ENCODE results near the gene ZFAND4.

ZFAND4 gene

DNA sequence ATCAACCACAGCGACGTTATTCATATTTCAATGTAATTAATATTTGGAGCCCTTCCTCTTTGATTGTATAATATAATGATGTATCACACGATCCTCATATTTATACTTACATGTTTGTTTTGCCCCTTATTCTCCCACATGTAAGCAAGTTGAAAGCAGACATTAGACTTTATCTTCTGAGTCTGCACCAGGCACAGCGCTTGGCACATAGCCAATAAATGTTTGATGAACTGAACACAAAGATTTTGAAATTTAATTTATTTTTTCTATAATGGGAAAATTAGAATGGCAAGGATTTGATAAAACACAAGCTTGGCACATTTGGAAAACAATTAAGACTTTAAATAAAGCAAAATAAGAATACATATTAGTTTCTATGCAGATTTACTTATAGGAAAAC lies 31.6 kb downstream of the ZFAND4 start:
- ATAC-seq: no peak
- TF ChIP-seq ESRRG (CRISPR knock-in tag; IDR thresholded peaks at IDR 0.05) (no peak), SNAI2 (CRISPR knock-in tag; IDR thresholded peaks at IDR 0.05) (no peak), BACH2 (CRISPR knock-in tag; IDR thresholded peaks at IDR 0.05; ENCODE audit: borderline replicate concordance) (no peak), ARNTL (CRISPR knock-in tag; IDR thresholded peaks at IDR 0.05; ENCODE audit: borderline replicate concordance, low read depth) (no peak), ZC3H10 (CRISPR knock-in tag; IDR thresholded peaks at IDR 0.05) (no peak), ZNF70 (CRISPR knock-in tag; IDR thresholded peaks at IDR 0.05) (no peak), ZNF8 (CRISPR knock-in tag; IDR thresholded peaks at IDR 0.05) (no peak), ZFP30 (CRISPR knock-in tag; IDR thresholded peaks at IDR 0.05) (no peak), OSR1 (CRISPR knock-in tag; IDR thresholded peaks at IDR 0.05) (no peak), GLIS3 (CRISPR knock-in tag; IDR thresholded peaks at IDR 0.05) (no peak), RARB (CRISPR knock-in tag; IDR thresholded peaks at IDR 0.05) (no peak)
- TF ChIP-seq, protein P1, sequence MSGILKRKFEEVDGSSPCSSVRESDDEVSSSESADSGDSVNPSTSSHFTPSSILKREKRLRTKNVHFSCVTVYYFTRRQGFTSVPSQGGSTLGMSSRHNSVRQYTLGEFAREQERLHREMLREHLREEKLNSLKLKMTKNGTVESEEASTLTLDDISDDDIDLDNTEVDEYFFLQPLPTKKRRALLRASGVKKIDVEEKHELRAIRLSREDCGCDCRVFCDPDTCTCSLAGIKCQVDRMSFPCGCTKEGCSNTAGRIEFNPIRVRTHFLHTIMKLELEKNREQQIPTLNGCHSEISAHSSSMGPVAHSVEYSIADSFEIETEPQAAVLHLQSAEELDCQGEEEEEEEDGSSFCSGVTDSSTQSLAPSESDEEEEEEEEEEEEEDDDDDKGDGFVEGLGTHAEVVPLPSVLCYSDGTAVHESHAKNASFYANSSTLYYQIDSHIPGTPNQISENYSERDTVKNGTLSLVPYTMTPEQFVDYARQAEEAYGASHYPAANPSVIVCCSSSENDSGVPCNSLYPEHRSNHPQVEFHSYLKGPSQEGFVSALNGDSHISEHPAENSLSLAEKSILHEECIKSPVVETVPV (CRISPR knock-in tag; IDR thresholded peaks at IDR 0.05): no peak
- TF ChIP-seq, protein P2, sequence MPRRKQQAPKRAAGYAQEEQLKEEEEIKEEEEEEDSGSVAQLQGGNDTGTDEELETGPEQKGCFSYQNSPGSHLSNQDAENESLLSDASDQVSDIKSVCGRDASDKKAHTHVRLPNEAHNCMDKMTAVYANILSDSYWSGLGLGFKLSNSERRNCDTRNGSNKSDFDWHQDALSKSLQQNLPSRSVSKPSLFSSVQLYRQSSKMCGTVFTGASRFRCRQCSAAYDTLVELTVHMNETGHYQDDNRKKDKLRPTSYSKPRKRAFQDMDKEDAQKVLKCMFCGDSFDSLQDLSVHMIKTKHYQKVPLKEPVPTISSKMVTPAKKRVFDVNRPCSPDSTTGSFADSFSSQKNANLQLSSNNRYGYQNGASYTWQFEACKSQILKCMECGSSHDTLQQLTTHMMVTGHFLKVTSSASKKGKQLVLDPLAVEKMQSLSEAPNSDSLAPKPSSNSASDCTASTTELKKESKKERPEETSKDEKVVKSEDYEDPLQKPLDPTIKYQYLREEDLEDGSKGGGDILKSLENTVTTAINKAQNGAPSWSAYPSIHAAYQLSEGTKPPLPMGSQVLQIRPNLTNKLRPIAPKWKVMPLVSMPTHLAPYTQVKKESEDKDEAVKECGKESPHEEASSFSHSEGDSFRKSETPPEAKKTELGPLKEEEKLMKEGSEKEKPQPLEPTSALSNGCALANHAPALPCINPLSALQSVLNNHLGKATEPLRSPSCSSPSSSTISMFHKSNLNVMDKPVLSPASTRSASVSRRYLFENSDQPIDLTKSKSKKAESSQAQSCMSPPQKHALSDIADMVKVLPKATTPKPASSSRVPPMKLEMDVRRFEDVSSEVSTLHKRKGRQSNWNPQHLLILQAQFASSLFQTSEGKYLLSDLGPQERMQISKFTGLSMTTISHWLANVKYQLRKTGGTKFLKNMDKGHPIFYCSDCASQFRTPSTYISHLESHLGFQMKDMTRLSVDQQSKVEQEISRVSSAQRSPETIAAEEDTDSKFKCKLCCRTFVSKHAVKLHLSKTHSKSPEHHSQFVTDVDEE (CRISPR knock-in tag; IDR thresholded peaks at IDR 0.05): no peak

DNA sequence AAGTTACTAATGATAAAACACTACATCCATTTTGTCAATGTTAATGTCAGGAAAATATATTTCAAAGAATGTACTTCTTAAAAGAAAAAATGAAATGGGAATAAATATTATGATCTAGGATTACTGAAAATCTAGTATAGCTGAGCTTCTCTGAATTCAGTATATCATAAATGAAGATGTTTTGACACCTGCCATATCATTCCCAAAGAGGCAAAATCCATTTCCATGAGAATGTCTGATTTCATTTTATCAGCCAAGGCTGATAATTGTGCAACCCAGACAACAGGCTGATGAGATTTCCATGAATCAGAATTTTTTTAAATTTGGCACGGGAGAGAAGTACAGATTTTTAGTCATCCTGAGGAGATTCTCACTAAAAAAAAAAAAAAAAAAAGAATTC lies 32.5 kb downstream of the ZFAND4 start:
- no peak for ATAC-seq
- TF ChIP-seq GLIS3 (CRISPR knock-in tag; IDR thresholded peaks at IDR 0.05) (no peak), ZFP3 (CRISPR knock-in tag; IDR thresholded peaks at IDR 0.05) (no peak), ARNTL (CRISPR knock-in tag; IDR thresholded peaks at IDR 0.05; ENCODE audit: borderline replicate concordance, low read depth) (no peak), TOX (CRISPR knock-in tag; IDR thresholded peaks at IDR 0.05; ENCODE audit: borderline replicate concordance) (no peak), TCF4 (CRISPR knock-in tag; IDR thresholded peaks at IDR 0.05; ENCODE audit: borderline replicate concordance) (no peak), BACH2 (CRISPR knock-in tag; IDR thresholded peaks at IDR 0.05; ENCODE audit: borderline replicate concordance) (no peak), ZFP30 (CRISPR knock-in tag; IDR thresholded peaks at IDR 0.05) (no peak), CSDC2 (CRISPR knock-in tag; IDR thresholded peaks at IDR 0.05) (no peak), ZNF8 (CRISPR knock-in tag; IDR thresholded peaks at IDR 0.05) (no peak), RARB (CRISPR knock-in tag; IDR thresholded peaks at IDR 0.05) (no peak), OSR1 (CRISPR knock-in tag; IDR thresholded peaks at IDR 0.05) (no peak), PPARA (CRISPR knock-in tag; IDR thresholded peaks at IDR 0.05; ENCODE audit: borderline replicate concordance) (no peak), ISL1 (CRISPR knock-in tag; IDR thresholded peaks at IDR 0.05) (no peak), ZNF70 (CRISPR knock-in tag; IDR thresholded peaks at IDR 0.05) (no peak)
- TF ChIP-seq, protein P1 (CRISPR knock-in tag; IDR thresholded peaks at IDR 0.05): no peak
- TF ChIP-seq, protein P2 (CRISPR knock-in tag; IDR thresholded peaks at IDR 0.05): no peak
- TF ChIP-seq, protein P3, sequence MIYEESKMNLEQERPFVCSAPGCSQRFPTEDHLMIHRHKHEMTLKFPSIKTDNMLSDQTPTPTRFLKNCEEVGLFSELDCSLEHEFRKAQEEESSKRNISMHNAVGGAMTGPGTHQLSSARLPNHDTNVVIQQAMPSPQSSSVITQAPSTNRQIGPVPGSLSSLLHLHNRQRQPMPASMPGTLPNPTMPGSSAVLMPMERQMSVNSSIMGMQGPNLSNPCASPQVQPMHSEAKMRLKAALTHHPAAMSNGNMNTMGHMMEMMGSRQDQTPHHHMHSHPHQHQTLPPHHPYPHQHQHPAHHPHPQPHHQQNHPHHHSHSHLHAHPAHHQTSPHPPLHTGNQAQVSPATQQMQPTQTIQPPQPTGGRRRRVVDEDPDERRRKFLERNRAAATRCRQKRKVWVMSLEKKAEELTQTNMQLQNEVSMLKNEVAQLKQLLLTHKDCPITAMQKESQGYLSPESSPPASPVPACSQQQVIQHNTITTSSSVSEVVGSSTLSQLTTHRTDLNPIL (CRISPR knock-in tag; IDR thresholded peaks at IDR 0.05; ENCODE audit: low read depth): no peak
- TF ChIP-seq, protein P4, sequence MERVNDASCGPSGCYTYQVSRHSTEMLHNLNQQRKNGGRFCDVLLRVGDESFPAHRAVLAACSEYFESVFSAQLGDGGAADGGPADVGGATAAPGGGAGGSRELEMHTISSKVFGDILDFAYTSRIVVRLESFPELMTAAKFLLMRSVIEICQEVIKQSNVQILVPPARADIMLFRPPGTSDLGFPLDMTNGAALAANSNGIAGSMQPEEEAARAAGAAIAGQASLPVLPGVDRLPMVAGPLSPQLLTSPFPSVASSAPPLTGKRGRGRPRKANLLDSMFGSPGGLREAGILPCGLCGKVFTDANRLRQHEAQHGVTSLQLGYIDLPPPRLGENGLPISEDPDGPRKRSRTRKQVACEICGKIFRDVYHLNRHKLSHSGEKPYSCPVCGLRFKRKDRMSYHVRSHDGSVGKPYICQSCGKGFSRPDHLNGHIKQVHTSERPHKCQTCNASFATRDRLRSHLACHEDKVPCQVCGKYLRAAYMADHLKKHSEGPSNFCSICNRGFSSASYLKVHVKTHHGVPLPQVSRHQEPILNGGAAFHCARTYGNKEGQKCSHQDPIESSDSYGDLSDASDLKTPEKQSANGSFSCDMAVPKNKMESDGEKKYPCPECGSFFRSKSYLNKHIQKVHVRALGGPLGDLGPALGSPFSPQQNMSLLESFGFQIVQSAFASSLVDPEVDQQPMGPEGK (CRISPR knock-in tag; IDR thresholded peaks at IDR 0.05; ENCODE audit: borderline replicate concordance): no peak
- TF ChIP-seq, protein P5, sequence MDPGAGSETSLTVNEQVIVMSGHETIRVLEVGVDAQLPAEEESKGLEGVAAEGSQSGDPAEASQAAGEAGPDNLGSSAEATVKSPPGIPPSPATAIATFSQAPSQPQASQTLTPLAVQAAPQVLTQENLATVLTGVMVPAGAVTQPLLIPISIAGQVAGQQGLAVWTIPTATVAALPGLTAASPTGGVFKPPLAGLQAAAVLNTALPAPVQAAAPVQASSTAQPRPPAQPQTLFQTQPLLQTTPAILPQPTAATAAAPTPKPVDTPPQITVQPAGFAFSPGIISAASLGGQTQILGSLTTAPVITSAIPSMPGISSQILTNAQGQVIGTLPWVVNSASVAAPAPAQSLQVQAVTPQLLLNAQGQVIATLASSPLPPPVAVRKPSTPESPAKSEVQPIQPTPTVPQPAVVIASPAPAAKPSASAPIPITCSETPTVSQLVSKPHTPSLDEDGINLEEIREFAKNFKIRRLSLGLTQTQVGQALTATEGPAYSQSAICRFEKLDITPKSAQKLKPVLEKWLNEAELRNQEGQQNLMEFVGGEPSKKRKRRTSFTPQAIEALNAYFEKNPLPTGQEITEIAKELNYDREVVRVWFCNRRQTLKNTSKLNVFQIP (CRISPR knock-in tag; IDR thresholded peaks at IDR 0.05; ENCODE audit: borderline replicate concordance, low read depth): no peak
